Measurements from ENCODE around the gene C1orf198.

The C1orf198 gene

DNA sequence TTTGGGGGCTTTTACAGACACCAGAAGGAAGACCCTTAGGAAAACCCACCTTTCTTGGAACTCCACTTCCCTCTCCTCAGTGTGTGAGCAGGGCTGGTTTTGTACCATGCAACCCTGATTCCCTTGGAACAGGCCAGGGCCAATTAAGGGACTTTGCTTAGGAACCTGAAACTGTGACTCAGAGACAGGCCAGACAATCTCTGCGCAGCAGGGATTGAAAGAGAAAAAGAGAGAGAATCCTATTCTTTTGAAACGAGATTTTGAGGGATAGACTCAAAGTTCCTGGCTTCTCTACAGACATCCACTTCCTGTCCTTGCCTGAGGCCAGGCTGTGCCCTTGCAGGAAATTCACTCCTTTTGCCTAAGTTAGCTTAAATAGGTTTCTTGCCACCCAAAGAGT lies 23.1 kb upstream of the C1orf198 start:
- DNase-seq = no peak

DNA sequence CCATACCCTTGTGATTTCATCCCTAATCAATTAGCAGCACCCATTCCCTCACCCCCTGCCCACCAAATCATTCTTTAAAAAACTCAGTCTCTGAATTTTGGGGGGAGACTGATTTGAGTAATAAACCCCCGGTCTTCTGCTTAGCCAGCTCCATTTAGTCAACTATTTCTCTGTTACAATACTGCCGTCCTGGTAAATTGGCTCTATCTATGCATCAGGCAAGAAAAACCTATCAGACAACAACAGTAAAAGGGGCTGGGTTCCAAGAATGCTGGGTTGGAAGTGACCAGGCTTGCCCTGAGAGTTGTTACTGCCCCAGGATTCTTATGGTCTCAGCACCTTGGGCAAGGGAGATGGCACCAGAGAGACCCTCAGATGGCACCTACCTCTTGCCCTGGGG lies 16.3 kb upstream of the C1orf198 start:
- DNase-seq = no peak

DNA sequence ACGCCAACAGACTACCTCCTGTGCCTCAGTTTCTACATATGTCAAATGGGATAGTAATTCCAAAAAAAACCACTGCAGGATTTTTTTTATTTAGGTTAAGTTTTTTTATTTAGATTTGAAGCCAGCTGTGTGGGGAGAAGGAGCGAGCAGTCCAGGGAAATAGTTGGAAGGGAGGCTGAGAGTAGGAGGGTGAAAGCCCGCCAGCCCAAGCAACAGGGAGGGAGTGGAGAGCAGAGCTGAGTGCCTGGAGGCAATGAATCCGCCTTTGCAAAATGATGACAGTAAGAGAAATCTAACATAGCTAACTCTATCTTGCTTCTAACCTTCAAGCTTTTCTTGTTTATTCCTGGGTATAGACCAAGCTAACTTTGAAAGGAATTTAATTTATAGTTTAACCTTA lies 15.6 kb upstream of the C1orf198 start:
- DNase-seq = no peak

DNA sequence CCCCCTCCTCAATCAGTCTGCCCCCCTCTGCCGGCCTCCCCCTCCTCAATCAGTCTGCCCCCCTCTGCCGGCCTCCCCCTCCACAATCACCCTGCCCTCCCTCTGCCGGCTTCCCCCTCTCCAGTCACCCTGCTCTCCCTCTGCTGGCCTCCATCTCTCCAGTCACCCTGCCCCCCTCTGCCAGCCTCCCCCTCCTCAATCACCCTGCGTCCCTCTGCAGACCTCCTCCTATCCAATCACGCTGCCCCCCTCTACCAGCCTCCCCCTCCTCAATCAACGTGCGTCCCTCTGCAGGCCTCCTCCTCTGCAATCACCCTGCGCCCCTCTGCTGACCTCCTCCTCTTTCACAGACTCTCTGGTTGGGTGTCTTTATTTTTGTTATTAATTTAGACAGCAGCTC lies 11.5 kb upstream of the C1orf198 start:
- DNase-seq = no peak

DNA sequence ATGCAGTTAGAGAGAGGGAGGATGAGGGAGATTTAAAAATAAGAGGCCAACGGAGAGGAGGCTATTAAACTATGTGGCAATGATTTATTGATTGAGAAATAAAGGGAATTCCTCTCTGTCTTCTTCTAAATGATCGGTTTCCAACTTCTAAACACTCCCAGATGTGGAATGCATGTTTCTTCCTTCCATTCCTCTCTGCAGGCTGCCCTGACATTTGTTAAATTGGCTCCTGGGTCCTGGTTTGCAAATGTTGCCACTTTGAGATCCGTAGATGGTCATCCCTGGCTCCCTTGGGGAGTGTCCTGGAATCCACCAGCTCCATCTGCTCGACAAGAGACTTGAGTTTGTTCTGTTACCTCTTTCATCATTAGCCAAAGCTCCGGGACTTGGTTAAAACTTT lies 10.3 kb upstream of the C1orf198 start:
- DNase-seq = no peak

DNA sequence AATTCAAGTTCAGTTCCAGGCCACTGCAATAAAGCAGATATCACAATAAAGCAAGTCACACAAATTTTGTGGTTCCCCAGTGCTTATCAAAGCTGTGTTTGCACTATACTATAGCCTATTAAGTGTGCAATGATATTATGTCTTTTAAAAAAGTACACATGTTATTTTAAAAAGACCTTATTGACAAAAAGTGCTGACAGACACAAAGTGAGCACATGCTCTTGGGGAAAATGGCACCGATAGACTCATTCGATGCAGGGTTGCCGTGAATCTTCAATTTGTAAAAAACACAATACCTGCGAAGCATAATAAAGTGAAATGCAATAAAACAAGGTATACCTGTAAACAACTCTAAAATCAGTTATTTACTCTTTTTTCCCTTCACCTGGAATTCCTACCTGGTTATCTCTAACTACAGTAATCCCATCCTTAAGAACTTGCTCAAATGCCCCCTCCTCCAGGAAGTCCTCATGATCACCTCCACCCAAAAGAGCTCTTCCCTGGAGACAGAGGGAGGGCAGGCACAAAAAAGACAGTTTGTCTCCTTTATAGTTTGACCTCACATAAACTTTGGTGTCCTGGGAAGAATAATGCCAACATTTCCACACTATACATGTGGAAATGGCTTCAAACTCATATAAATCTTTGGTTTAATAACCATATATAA lies 9.7 kb upstream of the C1orf198 start:
- DNase-seq = no peak

DNA sequence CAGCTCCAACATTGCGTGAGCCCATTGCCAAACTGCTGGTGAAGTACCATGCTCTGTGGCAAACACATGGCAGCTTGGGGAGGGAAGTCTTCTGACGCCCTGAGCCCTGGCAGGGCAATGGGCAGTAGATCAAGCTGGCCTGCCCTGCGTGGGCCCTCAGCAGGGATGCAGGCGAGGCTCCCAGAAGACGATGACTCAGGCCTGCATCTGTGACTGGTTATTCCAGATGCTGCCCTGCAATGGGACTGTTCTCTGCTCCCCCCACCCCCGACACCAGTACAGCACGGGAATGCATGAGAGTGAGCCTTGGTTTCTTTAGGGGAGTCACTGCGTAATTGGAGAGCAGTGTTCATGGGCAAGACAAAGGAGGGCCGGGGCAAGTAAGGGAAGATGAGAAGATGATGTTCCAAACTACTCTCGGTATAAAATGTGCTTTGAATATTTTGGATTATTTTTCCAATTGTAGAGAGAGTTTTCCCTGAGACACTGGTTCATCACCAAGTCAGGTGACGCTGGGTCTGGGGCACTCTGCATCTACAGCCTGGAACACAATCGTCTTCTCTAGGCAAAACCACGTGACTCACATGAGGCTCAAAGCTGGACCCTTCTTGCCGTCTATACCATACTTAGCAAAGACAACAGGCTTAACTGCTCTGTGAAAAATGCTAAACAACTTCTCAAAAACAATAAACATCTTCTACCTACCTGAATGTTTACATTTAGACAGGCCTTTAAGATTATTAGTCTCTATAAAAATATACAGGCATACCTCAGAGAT lies 9.0 kb upstream of the C1orf198 start:
- no peak for DNase-seq

DNA sequence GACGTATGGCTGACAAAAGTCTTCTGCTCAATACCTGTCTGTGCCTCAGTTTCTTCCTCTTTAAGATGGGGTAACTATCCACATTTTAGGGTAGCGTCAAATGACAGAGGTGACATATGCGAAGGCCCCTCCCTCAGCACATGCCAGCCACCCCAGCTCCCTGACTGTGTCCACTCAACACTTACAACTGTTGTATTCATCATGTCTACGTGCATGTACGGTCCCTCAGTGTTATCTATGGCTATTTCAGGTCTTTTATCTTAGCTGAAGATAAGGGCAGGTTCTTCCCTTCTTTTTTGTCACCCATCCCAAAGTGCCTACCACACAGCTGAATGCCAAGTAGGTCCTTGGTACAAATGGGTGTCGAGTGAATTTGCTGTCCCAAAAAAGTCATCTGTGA lies 8.3 kb upstream of the C1orf198 start:
- DNase-seq = no peak

DNA sequence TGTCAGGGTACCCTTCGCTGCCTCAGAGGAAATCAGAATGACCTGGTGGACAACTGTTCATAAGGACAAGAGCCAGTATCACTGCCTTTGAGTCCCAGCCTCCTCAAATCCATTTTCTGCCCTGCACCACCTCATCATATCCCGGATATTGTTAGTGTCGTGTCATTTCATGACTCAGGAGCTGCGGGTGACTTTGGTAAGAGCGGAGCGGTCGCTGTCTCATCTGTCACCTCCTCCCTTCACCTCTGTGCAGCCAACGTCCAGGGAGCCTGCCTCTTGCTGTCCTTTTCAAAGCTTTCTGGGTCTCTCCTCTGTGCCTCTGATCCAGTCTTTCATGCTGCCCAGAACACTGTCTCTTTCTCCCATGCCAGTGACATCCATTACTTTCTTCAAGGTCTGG lies 7.0 kb upstream of the C1orf198 start:
- no peak for DNase-seq

DNA sequence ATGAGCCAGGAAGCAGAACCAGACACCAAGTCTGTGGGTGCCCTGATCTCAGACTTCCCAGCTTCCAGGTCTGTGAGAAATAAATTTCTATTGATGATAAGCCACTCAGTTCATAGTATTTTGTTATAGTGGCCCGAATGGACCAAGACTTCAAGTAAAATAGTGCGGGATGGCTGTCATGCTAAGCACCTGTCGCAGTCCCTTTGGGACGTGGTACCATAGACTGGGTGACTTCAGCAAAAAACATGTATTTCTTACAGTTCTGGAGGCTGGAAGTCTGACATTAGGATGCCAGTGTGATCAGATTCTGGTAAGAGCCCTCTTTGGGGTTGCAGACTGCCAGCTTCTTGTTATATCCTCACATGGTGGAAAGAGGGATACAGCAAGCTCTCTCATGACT lies 2.6 kb upstream of the C1orf198 start:
- no peak for DNase-seq

DNA sequence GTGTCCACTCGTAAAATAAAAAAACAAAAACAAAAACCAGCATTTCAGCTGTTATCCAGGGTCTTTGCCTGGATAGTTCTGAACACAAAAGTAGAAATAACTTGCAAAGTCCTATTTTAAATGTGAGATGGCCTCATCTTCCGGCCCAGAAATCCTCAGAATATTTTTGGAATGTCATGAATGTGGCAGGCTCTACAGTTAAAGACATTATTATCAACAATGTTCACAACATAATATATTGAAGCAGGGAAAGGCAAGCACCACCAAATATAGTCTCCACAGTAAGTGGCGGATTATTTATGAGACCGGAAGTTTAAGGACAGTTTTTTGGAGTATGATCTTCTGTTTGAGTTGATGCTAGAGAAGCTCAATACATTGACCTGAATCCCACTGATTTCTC lies 1.2 kb upstream of the C1orf198 start:
- DNase-seq = no peak

DNA sequence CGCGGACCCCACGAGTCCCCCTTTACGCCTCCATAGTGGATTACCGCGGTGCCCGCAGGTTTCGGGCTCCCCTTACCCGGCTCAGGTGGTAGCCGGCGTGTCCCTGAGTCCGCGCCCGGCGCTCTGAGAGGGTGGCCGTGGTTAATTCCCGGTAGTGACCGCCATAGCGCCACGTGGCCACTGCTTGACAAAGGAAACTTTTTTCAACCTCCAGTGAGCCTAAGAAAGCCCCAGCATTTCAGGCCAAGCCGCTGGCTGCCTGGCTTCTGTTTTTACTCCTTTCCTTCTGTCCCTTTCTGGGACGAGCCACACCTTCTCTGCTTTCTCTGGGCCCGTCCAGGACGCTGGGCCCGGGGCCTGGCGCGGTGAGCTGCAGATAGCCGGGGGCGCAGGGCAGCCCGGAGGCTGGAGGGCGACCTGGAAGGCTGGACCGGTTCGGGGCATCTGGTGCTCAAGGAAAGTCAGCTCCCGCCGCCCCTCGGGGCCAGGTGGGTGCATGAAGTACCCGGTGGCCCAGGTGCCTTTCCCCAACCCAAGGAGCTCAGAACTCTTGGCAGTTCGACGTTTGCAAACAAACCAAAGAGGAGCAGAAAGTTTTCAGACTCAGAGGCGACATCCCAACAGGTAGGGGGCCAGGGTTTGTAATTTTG lies 540 bp upstream of the C1orf198 start:
- DNase-seq = no peak

DNA sequence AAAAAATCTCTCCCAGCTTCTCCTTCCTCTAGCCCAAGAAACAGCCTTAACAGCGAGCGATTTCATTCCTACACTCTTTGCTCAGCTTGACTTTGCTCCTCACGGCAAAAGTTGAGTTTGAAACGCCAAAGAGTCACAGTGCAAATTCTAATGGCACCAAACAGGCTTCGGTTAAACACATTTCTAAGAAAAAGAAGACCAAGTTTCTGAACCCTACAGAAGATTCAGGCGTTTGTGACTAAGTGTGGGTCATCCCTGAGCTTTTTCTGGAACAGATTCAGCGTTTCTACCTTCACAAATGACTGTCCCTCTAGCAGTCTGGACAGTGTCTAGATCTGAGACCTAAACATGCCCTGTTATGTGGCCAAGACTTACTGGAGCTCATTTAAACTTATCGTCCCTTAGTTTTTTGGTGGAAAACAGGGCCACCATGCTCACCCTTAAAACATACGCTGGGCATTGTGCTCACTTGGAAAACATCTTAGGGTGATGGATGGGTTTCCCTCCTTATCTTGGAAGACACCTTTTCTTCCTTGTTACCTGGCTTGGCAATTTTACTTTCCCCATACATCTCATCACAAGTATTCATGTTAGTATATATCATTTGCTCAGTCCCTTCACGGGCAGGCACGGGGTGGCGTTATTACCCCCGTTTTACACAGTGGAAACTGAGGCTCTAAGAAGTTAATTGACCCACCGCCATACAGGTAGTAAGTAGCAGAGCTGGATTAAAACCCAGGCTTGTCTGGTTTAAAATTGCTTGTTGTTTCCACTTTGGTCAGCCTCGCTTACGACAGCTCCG lies 1.0 kb downstream of the C1orf198 start:
- DNase-seq = no peak

DNA sequence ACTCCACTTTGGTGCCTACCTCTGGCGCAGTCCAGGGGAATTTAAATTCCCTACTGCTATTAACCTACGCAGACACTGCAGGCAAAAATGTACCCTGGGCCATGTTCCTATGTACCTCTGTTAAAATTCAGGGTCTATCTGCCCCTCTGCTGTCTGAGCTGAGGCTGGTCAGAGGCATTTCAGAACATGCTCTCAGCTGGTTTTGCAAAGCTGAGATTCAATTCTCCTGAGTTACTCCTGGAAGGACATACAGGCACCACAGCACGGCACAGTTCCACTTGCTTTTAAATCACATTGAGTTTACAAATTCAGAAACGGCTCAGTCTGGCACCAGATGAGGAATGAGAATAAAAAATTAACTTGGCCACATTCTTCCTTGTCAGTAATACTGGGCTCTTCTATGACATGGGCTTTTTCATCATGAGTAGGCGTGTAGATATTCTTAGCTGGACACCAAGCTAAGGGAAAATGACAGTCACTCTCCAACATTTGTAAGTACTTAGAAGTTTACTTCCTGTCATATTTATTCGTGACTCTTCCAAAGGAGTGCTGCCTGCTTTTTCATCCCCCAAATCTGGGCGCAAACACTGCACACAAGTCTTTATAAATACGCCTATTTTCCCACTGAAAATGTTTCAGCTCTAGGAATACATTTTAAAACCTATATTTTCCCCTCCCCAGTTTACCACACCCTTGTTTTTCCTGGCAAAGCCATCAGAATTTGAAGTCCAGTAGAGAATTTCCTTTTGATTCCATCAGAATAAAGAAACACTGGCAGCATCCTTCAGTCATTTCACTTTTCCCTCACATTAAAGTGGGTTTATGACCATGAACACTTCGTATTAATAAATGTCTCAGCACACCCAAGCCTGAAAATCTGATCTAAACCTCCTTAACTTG lies 1.9 kb downstream of the C1orf198 start:
- DNase-seq = no peak

DNA sequence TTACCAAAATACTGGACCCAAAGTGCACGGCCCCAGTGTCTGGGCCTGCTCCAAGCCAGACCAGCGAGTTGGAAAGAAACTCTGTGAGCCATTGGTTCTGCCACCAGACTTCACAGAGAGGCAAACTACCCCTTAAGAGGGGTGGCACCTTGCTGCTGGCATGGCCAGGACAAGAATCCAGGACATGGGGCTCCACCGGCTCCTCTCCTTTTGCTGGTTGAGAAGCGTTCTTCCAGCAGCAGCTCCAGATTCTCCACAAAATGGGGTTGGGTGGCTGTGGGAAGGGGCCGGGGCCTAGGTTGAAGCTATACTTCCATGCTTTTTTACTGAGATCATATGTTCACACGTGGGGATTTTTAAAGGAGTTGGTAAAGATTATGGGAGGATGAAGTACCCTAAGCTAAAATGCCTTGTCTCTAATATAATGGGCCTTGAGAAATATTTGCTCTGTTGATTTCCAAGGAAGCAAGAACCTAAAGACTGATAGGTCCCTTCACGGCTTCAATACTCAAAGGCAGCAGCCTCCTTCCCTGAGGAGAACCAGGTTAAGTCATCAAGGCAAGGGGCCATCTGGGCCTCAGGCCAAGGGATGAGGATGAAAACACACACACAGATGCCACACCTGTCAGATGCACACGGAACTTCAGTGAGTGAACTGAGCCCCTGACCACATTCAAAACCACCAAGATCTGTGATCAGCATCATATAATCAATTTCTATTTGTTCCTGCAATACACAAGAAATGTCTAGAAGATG lies 3.1 kb downstream of the C1orf198 start:
- no peak for DNase-seq

DNA sequence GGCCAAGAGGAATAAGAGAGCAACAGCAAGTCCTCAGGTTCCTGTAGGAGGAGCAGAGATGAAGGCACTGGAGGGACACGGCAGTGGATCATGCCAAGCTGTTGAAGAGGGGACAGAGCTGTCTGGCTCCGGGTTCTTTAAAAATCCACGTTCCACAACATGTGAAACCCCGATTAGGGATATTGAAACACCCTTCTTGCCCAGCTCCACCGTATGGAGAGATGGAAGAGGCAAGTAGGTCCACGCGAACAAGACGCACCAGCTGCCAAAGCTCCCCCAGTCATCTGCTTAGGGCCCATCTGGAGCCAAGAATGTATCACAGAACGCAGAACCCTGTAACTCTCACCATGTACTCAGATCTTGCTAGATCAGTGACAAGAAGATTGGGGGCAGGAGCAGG lies 3.9 kb downstream of the C1orf198 start:
- DNase-seq = no peak

DNA sequence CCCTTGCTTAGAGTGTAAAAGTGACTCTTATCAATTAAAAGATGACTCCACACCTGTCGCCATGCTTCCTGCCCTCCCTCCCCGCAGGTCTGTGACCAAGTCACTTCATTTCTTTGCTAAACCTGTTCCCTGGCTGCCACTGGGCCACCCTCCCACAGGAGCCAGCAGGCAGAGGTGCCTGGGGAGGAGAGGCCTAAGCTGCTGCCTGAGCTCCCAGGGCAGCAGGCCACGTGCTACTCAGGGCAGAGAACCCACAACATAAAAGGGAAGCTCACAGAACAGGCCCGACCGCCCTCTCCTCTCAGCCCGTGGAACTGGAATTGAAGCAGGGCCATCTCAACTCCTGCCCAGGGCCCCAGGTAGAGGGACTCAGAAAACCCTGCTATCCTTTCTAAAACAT lies 4.9 kb downstream of the C1orf198 start:
- DNase-seq = no peak

DNA sequence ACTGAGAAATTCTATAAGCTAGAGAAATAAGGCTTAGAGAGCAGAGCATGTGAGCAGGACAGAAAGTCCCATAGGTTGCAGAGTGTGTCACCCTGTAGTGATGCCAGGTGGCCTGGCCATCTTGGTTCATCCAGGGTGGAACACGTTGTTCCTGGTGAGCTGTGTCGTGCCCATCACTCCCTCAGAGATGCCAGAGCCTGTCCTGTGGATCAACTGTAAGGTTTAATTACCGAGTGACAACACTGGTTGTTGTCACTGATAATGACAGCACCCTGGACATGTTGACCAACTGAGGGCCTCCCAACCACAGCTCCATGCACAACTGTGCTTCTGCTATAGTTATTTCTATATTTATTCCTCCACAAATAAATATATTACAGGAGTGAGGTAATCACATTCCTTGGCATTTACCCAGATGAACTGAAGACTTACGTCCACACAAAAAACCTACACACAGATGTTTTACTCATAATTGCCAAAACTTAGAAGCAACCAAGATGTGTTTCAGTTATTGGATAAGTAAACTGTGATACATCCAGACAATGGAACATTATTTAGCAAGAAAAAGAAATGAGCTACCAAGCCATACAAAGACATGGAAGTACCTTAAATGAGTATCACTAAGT lies 6.2 kb downstream of the C1orf198 start:
- DNase-seq = no peak

DNA sequence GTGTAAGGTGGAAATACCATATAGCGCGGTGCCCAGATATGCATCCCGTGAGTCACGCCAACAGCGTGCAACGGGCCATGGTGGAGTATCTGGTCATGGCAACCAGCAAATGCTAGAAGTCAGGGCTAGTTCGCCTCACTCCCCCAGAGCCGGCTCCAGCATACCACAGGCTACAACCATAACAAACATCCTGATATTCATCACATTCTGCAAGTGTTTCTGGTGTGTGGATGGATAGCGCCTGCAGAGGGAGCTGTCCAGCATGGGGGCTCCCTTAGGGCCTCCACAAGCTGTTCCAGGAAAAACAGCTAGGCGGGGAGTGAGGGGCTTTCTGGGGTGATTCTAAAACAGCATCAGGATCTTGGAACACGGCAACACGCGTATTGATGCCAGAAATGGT lies 6.8 kb downstream of the C1orf198 start:
- no peak for DNase-seq

DNA sequence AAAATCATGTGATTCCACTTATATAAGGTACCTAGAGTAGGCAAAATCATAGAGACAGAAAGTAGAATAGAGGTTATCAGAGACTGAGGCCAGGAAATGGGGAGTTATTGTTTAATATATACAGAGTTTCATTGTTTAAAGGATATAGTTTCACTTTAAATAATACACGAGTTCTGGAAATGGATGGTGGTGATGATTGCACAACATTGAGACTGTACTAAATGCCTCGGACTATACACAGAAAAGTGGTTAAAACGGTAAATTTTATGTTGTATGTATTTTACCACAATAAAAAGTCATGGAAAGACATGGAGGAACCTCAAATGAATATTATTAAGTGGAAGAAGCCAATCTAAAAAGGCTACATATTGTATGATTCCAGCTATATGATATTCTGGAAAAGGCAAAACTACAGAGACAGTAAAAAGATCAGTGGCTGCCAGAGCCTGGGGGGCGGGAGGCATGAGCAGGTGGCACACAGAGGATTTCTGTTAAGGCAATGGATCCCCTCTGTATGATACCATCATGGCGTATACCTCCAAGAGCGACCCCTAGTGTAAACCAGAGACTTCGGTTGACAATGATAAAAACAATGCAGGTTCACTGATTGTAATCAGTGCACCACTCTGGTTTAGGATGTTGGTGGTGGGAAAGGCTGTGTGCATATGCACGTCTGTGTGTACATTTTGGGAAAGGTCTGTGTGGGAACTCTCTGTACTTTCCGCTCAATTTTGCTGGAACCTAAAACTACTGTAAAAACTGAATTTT lies 7.5 kb downstream of the C1orf198 start:
- DNase-seq = no peak

All from right forelimb (tissue), 1 donor.